Measurements from ENCODE around the gene ZKSCAN4.

GRCh38 chr6:28274888-28275287 is 22.8 kb upstream of the ZKSCAN4 start:
- TF ChIP-seq, protein P1, sequence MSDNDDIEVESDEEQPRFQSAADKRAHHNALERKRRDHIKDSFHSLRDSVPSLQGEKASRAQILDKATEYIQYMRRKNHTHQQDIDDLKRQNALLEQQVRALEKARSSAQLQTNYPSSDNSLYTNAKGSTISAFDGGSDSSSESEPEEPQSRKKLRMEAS (IDR thresholded peaks at IDR 0.05) = no peak
- TF ChIP-seq YY1 (IDR thresholded peaks at IDR 0.05; ENCODE audit: low read depth) (no peak), RAD21 (IDR thresholded peaks at IDR 0.05; ENCODE audit: low read depth) (no peak), CEBPB (IDR thresholded peaks at IDR 0.05) (no peak), CREB1 (IDR thresholded peaks at IDR 0.05; ENCODE audit: low read depth) (no peak), EP300 (IDR thresholded peaks at IDR 0.05; ENCODE audit: borderline replicate concordance) (no peak), NFIC (IDR thresholded peaks at IDR 0.05) (no peak), USF1 (IDR thresholded peaks at IDR 0.05) (no peak), FOXM1 (IDR thresholded peaks at IDR 0.05; ENCODE audit: borderline replicate concordance, low read depth) (no peak), TEAD4 (IDR thresholded peaks at IDR 0.05) (no peak)
- TF ChIP-seq, protein P2, sequence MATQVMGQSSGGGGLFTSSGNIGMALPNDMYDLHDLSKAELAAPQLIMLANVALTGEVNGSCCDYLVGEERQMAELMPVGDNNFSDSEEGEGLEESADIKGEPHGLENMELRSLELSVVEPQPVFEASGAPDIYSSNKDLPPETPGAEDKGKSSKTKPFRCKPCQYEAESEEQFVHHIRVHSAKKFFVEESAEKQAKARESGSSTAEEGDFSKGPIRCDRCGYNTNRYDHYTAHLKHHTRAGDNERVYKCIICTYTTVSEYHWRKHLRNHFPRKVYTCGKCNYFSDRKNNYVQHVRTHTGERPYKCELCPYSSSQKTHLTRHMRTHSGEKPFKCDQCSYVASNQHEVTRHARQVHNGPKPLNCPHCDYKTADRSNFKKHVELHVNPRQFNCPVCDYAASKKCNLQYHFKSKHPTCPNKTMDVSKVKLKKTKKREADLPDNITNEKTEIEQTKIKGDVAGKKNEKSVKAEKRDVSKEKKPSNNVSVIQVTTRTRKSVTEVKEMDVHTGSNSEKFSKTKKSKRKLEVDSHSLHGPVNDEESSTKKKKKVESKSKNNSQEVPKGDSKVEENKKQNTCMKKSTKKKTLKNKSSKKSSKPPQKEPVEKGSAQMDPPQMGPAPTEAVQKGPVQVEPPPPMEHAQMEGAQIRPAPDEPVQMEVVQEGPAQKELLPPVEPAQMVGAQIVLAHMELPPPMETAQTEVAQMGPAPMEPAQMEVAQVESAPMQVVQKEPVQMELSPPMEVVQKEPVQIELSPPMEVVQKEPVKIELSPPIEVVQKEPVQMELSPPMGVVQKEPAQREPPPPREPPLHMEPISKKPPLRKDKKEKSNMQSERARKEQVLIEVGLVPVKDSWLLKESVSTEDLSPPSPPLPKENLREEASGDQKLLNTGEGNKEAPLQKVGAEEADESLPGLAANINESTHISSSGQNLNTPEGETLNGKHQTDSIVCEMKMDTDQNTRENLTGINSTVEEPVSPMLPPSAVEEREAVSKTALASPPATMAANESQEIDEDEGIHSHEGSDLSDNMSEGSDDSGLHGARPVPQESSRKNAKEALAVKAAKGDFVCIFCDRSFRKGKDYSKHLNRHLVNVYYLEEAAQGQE (IDR thresholded peaks at IDR 0.05; ENCODE audit: low read depth) = no peak
